Adipose tissue (tissue), 3 donors: Measurements from ENCODE around the gene RFC2. TPM values are rescaled to one million over a fixed set of nuclear protein-coding genes. Genes with fewer than 3 reads are reported as not detected.

Experiments used
- H3K27ac ChIP-seq: one replicate; pipeline ENCODE4 v1.5.1; 2013; ENCODE audit warnings: low read depth, low read length
- WGBS, 3 donors: extraction: QIAGEN DNeasy Blood & Tissue Kit; methylation state at CpG; one replicate each; pipeline ENCODE4 v1.1.7; 2013; 5-methylcytosine and 5-hydroxymethylcytosine counted together
- polyA plus RNA-seq, 3 donors: library from polyadenylated mRNA; stranded (reverse); fragments of 200-250 nt; gene quantifications; one replicate each; pipeline ENCODE4 v1.2.3, GENCODE V29; 2013
- donor health status: healthy with polysubstance abuse.
- donor health status: Bipolar disorder and iron deficiency.
- donor health status: healthy.

Gene RFC2
- polyA plus RNA-seq, 3 donors: 13.6 to 17.8 (median 14.8) TPM

- 75 to 83% (median 75%) methylated on average over 11 of the region's 11 CpGs for WGBS, 3 donors
- no peak overlapping the region for H3K27ac ChIP-seq
Measured at GRCh38 chr7:74286131-74286530, 31.9 kb upstream of the RFC2 start.

- WGBS, 3 donors: 35 to 48% (median 40%) methylated on average over 9 of the region's 9 CpGs
- no peak overlapping the region for H3K27ac ChIP-seq
Measured at GRCh38 chr7:74284781-74285259, 30.6 kb upstream of the RFC2 start.

- 57 to 91% (median 74%) methylated on average over 9 of the region's 9 CpGs for WGBS, 3 donors
- no peak overlapping the region for H3K27ac ChIP-seq
Measured at GRCh38 chr7:74283858-74284447, 29.8 kb upstream of the RFC2 start.

- H3K27ac ChIP-seq: no peak overlapping the region
- 82 to 91% (median 88%) methylated on average over 14 of the region's 14 CpGs for WGBS, 3 donors
Measured at GRCh38 chr7:74282748-74283459, 28.7 kb upstream of the RFC2 start.

GRCh38 chr7:74280985-74281384 lies 26.8 kb upstream of the RFC2 start:
- H3K27ac ChIP-seq: no peak overlapping the region
- WGBS, 3 donors: 86 to 90% (median 87%) methylated on average over 8 of the region's 8 CpGs

- H3K27ac ChIP-seq: no peak overlapping the region
- 93 to 97% (median 96%) methylated on average over 4 of the region's 4 CpGs for WGBS, 3 donors
Measured at GRCh38 chr7:74277636-74278035, 23.4 kb upstream of the RFC2 start.

- WGBS, 3 donors: 52 to 77% (median 56%) methylated on average over 6 of the region's 6 CpGs
- H3K27ac ChIP-seq: no peak overlapping the region
Measured at GRCh38 chr7:74275401-74275881, 21.2 kb upstream of the RFC2 start.

GRCh38 chr7:74272305-74273038 lies 18.3 kb upstream of the RFC2 start:
- H3K27ac ChIP-seq: no peak overlapping the region
- 17 to 62% (median 19%) methylated on average over 10 of the region's 10 CpGs for WGBS, 3 donors

- no peak overlapping the region for H3K27ac ChIP-seq
- WGBS, 3 donors: 38 to 61% (median 42%) methylated on average over 6 of the region's 6 CpGs
Measured at GRCh38 chr7:74271742-74272141, 17.5 kb upstream of the RFC2 start.

- WGBS, 3 donors: 0 to 2% (median 0%) methylated on average over 17 of the region's 17 CpGs
- H3K27ac ChIP-seq: no peak overlapping the region
Measured at GRCh38 chr7:74269757-74270277, 15.6 kb upstream of the RFC2 start.

GRCh38 chr7:74267756-74268565 lies 13.8 kb upstream of the RFC2 start:
- WGBS, 3 donors: 71 to 80% (median 79%) methylated on average over 13 of the region's 13 CpGs
- no peak overlapping the region for H3K27ac ChIP-seq

- no peak overlapping the region for H3K27ac ChIP-seq
- WGBS, 3 donors: 60 to 79% (median 63%) methylated on average over 7 of the region's 7 CpGs
Measured at GRCh38 chr7:74266191-74266963, 12.2 kb upstream of the RFC2 start.

- WGBS, 3 donors: 60 to 80% (median 73%) methylated on average over 21 of the region's 21 CpGs
- no peak overlapping the region for H3K27ac ChIP-seq
Measured at GRCh38 chr7:74263399-74264120, 9.4 kb upstream of the RFC2 start.

GRCh38 chr7:74262639-74263398 lies 8.6 kb upstream of the RFC2 start:
- WGBS, 3 donors: 82 to 87% (median 85%) methylated on average over 20 of the region's 20 CpGs
- no peak overlapping the region for H3K27ac ChIP-seq

- H3K27ac ChIP-seq: no peak overlapping the region
- WGBS, 3 donors: 36 to 87% (median 83%) methylated on average over 9 of the region's 9 CpGs
Measured at GRCh38 chr7:74258639-74259038, 4.4 kb upstream of the RFC2 start.
